AG04450 (cell line): ENCODE data around the gene TRAPPC12. TPM values are rescaled to one million over a fixed set of nuclear protein-coding genes. Genes with fewer than 3 reads are reported as not detected.
A peak's percentile ranks its signal among the peaks of the same experiment; 100 is the strongest.

Experiments used
- CTCF ChIA-PET: fragments of 300-600, 350-600 bp; formaldehyde crosslinking; extraction: SDS; loops from one replicate; lab custom pipeline; 2022; ENCODE audit warnings: antibody characterized with exemption, inconsistent platforms; lab: Charles Lee
- POLR2A ChIA-PET: fragments of 350-600 bp; formaldehyde crosslinking; extraction: SDS; loops from one replicate; lab custom pipeline; 2021; ENCODE audit warnings: antibody characterized with exemption, inconsistent platforms; lab: Yijun Ruan, JAX
- DNase-seq: peaks from one replicate; pipeline ENCODE4 v3.0.0-alpha.2; 2011; ENCODE audit warnings: low read depth, low spot score
- H3K27ac ChIP-seq: one replicate; pipeline ENCODE4 v1.5.1; 2012; ENCODE audit warnings: low read depth, low read length, control low read depth
- H3K27me3 ChIP-seq: one replicate; pipeline ENCODE4 v1.6.0; 2012; ENCODE audit warnings: low read length; ENCODE audit not compliant: control insufficient read depth, insufficient read depth
- H3K4me3 ChIP-seq: 2 replicates; pipeline ENCODE4 v1.5.1; 2011; ENCODE audit warnings: mild to moderate bottlenecking, low read depth, low read length, control low read depth
- H3K9me3 ChIP-seq: 2 replicates; pipeline ENCODE4 v1.5.1; 2012; ENCODE audit warnings: low read length; ENCODE audit not compliant: control insufficient read depth, insufficient read depth
- CTCF ChIP-seq: IDR thresholded peaks from 2 replicates; pipeline ENCODE4 v1.5.1; 2011; ENCODE audit warnings: low read depth, low read length, control low read depth, inconsistent platforms
- polyA plus RNA-seq: library from polyadenylated mRNA; depleted of rRNA; stranded (reverse); fragments of >200 nt; gene quantifications from 2 replicates; pipeline ENCODE4 v1.2.3, GENCODE V29; 2011

TRAPPC12 gene
- polyA plus RNA-seq, 1 experiment, result 41.7 TPM

- H3K27me3 ChIP-seq, result no peaks in the 10 kb centered on the region
- POLR2A ChIA-PET, result interaction anchor here (0.7 kb wide), 1 partner anchor 11 kb away, joined by 11 read pairs; no protein-coding TSS in a partner anchor
Observed at GRCh38 chr2:3516831-3517230, 137.3 kb downstream of the TRAPPC12 start.

GRCh38 chr2:3517948-3518495 lies 138.5 kb downstream of the TRAPPC12 start:
- peak overlapping the region; percentile 71 for H3K27ac ChIP-seq
- ChIA-PET POLR2A (interaction anchor here (0.6 to 1.3 kb wide), 5 partner anchors 18 to 66 kb away, joined by 3 to 6 read pairs (median 4); partner anchors contain the start of gene RNASEH1), CTCF (interaction anchor here (0.9 kb wide), 1 partner anchor 94 kb away, joined by 3 read pairs; no protein-coding TSS in a partner anchor)
- H3K4me3 ChIP-seq, result peak overlapping the region; percentile 88
- TF ChIP-seq CTCF, result no peak
- no peaks in the 10 kb centered on the region; the same call in 1 of the 2 replicates for H3K9me3 ChIP-seq
- no peaks in the 10 kb centered on the region for H3K27me3 ChIP-seq
- DNase-seq, result no peak

More at GRCh38 chr2:3516831-3517230, 137.3 kb downstream of the TRAPPC12 start:
- CTCF ChIA-PET, result interaction anchor here (0.9 to 1.1 kb wide), 2 partner anchors 55 to 93 kb away, joined by 3 to 4 read pairs; no protein-coding TSS in a partner anchor
- Histone ChIP-seq H3K9me3 (no peaks in the 10 kb centered on the region; the same call in 1 of the 2 replicates), H3K4me3 (no peak overlapping the region), H3K27ac (no peak overlapping the region)
- no peak for DNase-seq
- TF ChIP-seq CTCF, result no peak

GRCh38 chr2:3518496-3519254 lies 139.2 kb downstream of the TRAPPC12 start:
- ChIA-PET POLR2A (interaction anchor here (0.6 to 1.3 kb wide), 8 partner anchors 17 to 66 kb away, joined by 3 to 6 read pairs (median 3); partner anchors contain the start of gene RNASEH1), CTCF (interaction anchor here (0.9 kb wide), 1 partner anchor 94 kb away, joined by 3 read pairs; no protein-coding TSS in a partner anchor)
- H3K9me3 ChIP-seq, result no peaks in the 10 kb centered on the region; the same call in 1 of the 2 replicates
- DNase-seq, result peak; percentile 94
- H3K27ac ChIP-seq, result peak overlapping the region; percentile 76
- no peaks in the 10 kb centered on the region for H3K27me3 ChIP-seq
- peak overlapping the region; percentile 88 for H3K4me3 ChIP-seq
- no peak for TF ChIP-seq CTCF

GRCh38 chr2:3519255-3520205 lies 140.0 kb downstream of the TRAPPC12 start, which contains the start of gene ADI1:
Gene ADI1 (minus strand): TSS chr2:3519531. CDS start chr2:3519487, 44 bp downstream.
- ChIA-PET CTCF (interaction anchor here (0.6 to 0.8 kb wide), 4 partner anchors 56 to 1472 kb away, joined by 3 to 4 read pairs (median 3); no protein-coding TSS in a partner anchor), POLR2A (interaction anchor here (0.5 to 1.3 kb wide), 15 partner anchors 14 to 1802 kb away, joined by 3 to 7 read pairs (median 4); partner anchors contain the start of gene RNASEH1)
- no peak for TF ChIP-seq CTCF

More at GRCh38 chr2:3519255-3520205, 140.0 kb downstream of the TRAPPC12 start, which contains the start of gene ADI1:
- no peaks in the 10 kb centered on the region; the same call in 1 of the 2 replicates for H3K9me3 ChIP-seq
- peak within 1 kb of the TSS; percentile 76 for H3K27ac ChIP-seq
- no peak for DNase-seq
- H3K4me3 ChIP-seq, result peak within 1 kb of the TSS; percentile 88
- no peaks in the 10 kb centered on the region for H3K27me3 ChIP-seq
